AG08396 (cell line): Measurements from ENCODE around the gene MLC1.

Experiments used
- DNase-seq: peaks from one replicate; pipeline ENCODE4 v3.0.0; 2012; ENCODE audit warnings: low spot score, mixed read lengths

Gene MLC1

DNA sequence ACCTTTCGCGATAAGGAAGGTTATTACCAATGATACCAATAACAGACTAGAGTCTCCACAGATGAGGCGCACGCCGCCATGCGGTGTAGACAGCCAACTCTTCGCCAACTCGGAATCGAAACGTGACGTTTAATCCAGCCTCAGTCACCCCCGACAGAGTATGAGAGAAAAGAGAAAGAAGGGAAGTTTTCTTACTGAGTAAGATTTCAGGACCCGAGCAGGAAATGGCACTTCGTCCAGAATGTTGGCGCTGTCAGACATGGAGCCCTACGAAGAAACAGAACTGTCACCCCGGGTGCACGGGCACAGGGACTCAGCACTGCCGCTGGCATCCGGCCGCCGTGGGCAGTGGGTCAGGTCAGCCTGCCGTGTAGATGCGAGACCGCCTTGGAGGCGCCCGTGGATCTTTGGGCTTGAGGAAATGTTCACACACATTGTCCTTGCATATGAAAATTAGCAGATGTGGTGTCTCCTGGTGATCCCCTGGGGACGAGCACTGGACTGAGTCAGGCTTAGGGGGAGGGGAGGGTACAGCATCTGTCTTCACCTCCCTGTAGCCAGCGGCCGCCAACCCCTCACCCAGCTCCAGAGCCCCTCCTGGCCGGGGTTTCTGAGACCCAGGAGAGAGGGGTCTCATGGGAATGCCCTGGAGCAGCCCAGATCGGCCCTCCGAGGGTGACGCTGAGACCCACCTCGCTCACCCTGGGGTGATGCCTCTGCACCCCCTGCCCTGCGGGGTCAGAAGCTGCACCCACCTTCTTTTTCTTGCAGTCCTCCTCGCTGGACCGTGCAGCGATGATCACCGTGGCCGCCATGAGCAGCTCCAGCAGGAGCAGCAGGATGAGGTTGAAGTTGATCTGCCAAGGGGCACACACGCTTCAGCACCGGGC is 8.3 kb downstream of the MLC1 start:
- no peak for DNase-seq

DNA sequence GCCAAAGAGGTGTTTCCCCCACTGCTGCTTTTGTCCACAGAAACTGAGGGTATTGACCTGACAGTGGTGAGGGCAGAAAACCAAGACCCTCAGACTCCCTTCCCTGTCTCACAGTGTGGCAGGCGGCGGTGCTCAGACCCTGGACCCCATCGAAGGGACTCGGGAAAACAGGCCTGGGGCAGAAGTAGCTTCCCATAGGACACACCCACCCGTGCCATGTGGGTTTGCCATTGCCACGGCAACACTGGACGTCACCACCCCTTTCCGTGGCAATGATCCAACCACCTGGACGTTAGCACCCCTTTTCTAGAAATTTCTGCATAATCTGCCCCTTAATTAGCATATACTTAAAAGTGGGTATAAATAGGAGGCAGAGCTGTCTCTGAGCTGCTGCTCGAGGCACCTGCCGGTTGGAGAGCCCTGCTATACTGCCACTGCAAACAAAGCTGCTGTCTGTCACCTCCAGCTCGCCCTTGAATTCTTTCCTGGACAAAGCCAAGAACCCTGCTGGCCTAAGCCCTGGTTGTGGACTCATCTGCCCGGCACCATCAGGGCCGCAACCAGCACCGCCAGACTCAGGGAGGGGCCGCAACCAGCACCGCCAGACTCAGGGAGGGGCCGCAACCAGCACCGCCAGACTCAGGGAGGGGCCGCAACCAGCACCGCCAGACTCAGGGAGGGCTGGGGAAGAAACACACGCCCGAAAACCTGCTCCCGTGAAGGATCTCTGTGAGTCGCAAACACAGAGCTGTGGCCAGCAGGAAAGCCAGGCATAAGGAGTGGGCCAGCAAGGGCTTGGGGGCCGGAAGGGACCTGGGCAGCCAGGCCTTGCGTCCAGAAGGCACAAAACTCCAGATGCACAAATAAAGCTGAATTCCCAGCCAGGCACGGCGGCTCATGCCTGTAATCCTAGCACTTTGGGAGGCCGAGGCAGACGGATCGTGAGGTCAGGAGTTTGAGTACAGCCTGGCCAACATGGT is 10.4 kb downstream of the MLC1 start:
- no peak for DNase-seq

GRCh38 chr22:50074056-50074455 is 11.2 kb downstream of the MLC1 start:
- DNase-seq, result no peak

GRCh38 chr22:50072714-50073538 is 12.3 kb downstream of the MLC1 start:
- no peak for DNase-seq

DNA sequence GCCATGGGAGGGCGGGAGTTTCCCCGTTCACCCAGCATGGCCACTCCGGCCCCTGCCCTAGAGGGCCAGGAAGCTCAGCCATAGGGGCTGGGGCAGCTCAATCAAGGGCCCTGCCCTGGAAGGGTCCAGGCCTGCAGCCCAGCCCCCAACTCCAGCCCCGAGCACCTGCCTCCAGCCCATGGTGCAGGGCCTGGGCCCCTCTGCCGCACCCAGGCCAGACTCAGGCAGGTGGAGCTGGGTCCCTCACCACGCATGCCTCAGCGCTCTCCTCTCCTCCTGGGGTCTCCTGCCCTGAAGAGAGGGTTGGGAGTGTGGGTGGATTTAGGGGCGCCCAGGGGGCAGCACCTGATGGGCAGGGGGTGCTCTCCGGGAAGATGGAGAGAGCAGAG is 13.1 kb downstream of the MLC1 start:
- DNase-seq, result no peak

GRCh38 chr22:50071432-50072166 is 13.6 kb downstream of the MLC1 start:
- no peak for DNase-seq

GRCh38 chr22:50070366-50070765 is 14.9 kb downstream of the MLC1 start:
- DNase-seq, result no peak

- DNase-seq, result no peak
Measured at GRCh38 chr22:50068096-50068495, 17.1 kb downstream of the MLC1 start.

DNA sequence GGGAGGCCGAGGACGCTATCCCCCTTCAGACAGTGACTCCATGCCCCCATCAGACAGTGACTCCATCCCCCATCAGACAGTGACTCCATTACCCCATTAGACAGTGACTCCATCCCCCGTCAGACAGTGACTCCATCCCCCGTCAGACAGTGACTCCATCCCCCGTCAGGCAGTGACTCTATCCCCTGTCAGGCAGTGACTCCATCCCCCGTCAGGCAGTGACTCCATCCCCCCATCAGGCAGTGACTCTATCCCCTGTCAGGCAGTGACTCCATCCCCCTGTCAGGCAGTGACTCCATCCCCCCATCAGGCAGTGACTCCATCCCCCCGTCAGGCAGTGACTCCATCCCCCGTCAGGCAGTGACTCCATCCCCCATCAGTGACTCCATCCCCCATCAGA is 18.0 kb downstream of the MLC1 start:
- no peak for DNase-seq

- no peak for DNase-seq
Measured at GRCh38 chr22:50064453-50064852, 20.8 kb downstream of the MLC1 start.

DNA sequence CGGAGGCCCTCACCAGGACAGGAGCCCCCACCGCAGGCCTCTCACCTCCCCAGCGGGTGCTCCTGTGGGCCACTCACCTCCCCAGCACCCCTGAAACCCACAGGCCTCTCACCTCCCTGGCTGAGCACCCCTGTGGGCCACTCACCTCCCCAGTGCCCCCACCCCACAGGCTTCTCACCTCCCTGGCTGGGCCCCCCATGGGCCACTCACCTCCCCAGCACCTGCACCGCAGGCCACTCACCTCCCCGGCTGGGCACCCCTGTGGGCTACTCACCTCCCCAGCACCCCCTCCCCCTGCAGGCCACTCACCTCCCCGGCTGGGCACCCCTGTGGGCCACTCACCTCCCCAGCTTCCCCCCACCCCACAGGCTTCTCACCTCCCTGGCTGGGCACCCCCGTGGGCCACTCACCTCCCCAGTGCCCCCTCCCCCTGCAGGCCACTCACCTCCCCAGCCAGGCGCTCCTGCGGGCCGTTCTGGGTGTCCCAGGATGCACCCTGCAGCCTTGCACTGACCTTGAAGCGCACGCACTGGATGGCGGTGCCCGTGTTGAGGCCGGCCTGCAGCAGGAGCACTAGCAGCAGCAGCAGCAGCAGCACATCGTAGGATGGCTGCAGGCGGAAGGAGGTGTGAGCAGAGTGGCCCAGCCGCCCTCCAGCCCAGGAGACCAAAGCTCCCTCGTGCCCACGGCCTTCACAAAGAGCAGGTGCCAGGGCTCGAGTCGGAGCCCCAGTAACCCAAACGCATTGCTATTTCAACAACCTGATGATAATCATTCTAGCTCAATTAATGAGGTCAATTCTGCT is 21.4 kb downstream of the MLC1 start:
- no peak for DNase-seq

GRCh38 chr22:50062509-50063135 is 22.6 kb downstream of the MLC1 start:
- DNase-seq, result no peak

DNA sequence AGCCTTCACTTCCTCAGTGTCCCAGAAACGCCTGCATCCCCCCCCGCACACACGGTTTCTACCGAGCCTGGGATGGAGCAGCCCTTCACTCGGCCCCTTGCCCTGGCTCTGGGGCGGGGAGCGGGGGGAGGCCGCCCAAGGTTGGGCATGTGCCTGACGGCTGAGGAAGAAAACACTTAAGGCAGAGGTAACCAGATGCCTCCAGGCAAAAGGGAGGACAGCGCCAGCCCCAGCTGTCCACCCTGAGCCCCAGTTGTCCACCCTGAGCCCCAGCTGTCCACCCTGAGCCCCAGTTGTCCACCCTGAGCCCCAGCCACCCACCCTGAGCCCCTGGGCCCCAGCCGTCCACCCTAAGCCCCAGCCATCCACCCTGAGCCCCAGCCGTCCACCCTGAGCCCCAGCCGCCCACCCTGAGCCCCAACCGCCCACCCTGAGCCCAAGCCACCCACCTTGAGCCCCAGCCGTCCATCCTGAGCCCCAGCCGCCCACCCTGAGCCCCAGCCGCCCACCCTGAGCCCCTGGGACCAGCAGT is 23.3 kb downstream of the MLC1 start:
- no peak for DNase-seq

- DNase-seq, result no peak
Measured at GRCh38 chr22:50061141-50061823, 23.9 kb downstream of the MLC1 start.

DNA sequence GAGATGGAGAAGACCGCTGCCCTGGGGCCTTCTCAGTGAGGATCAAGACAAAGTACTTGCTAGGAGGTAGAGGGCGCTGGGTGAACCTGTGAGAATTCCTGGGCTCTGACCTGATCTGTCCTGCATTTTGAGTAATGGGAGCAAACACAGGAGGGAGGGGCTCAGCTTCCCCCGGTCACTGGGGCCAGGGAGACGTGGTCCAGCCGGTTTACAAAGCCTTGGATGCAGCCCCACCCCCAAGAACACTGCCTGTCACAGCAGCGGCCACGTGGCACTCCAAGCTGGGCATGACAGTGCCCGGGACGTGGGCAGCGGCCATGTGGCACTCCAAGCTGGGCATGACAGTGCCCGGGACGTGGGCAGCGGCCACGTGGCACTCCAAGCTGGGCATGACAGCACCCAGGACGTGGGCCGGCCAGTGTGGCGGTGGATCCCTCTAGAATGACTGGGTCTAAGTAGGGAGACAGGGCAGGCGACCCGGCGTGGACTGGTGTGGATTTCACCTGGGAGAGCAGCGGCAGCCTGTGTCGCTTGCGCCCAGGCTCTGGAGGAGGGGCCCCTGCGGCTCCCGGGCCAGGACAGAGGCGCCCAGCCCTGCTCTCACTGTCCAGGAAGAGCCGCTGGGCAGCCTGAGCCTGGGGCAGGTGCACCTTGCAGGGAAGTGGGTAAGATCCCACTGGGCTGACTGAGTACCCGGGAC is 24.6 kb downstream of the MLC1 start:
- no peak for DNase-seq

GRCh38 chr22:50059881-50060262 is 25.4 kb downstream of the MLC1 start:
- no peak for DNase-seq

DNA sequence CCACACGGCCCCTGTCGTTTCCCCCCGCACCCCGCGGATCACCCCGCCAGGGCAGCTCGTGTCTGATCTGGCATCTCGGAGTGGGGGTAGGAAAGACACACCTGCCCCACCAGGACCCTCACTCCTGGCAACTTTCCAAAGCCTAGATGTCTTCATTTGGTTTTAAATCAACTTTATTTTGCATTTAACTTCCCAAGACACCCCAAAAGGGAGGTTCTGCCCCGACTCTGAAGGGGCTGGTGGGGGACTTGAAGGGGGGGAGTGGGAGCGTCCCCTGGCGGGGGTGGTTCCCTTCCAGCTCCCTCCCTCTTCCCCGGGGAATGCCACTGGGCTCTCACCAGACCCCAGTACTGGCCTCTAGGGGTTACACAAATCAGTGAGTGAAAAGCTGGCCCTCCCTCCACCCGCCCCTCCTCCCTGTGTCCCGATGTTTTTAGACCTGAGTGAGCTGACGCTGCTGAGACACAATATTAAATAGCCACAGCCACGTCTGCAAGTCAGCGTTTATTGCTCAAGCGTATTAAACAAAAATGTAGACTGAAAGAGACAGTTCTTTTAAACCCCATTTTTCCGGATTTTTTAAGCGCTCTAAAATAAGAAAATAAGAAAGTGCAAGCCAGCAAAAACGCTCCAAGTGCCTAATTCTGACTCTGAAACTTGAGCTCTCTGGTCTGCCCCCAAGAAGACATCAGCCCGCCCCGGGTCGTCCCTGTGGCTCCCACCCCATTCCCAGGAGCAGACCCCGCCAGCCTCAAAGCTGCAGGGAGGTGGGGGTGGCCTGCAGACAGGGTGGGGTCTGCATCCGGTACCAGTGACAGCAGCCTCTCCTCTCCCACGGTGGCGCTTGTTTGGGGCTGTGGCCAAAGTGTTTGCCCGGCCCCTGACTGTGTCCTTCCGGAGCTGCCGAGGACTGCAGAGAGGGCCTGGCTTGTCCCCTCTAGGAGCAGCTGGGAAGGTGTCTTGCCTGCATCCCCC is 26.0 kb downstream of the MLC1 start:
- DNase-seq, result peak; percentile 70
